H1 (cell line): Measurements from ENCODE around the gene CELSR3.

Source experiments
- ATF2 ChIP-seq: IDR thresholded peaks from 2 replicates; pipeline ENCODE4 v1.6.1; 2012; ENCODE audit warnings: low read length, inconsistent platforms
- CHD1 ChIP-seq: IDR thresholded peaks from 2 replicates; pipeline ENCODE4 v1.6.1; 2012; ENCODE audit warnings: low read depth, low read length, improper control_type of control experiment
- EGR1 ChIP-seq: IDR thresholded peaks from 2 replicates; pipeline ENCODE4 v1.6.1; 2011; ENCODE audit warnings: low read depth, low read length, borderline replicate concordance
- POLR2A ChIP-seq, 2 experiments: IDR thresholded peaks; 1 replicate in 1 of 2; 2 replicates in 1 of 2; pipeline ENCODE4 v1.6.1; 2011; ENCODE audit warnings: low read depth in 2 of 2, low read length in 2 of 2, mild to moderate bottlenecking in 2 of 2; ENCODE audit errors: control extremely low read depth in 1 of 2
- SAP30 ChIP-seq: fragments of 300-600 bp; sonication (generic); IDR thresholded peaks from 2 replicates; pipeline ENCODE4 v1.7.1; 2012; ENCODE audit warnings: low read length, moderate library complexity, mild to moderate bottlenecking, inconsistent platforms; ENCODE audit not compliant: insufficient read depth, insufficient replicate concordance
- TAF1 ChIP-seq: IDR thresholded peaks from 2 replicates; pipeline ENCODE4 v1.6.1; 2011; ENCODE audit warnings: mild to moderate bottlenecking, low read depth, low read length
- TF ChIP-seq, protein P1 (sequence below), 3 experiments: IDR thresholded peaks; 1 replicate in 2 of 3; 2 replicates in 1 of 3; pipeline versions ENCODE4 v1.5.1 to v1.6.1; 2011; ENCODE audit warnings: low read length in 3 of 3, mild to moderate bottlenecking in 3 of 3, inconsistent platforms in 2 of 3, low read depth in 1 of 3, moderate library complexity in 1 of 3; ENCODE audit not compliant: insufficient read depth in 1 of 3; ENCODE audit errors: control extremely low read depth in 1 of 3
- TF ChIP-seq, protein P2 (sequence below): IDR thresholded peaks from 2 replicates; pipeline ENCODE4 v1.6.1; 2011; ENCODE audit warnings: low read length, improper control_type of control experiment

DNA sequence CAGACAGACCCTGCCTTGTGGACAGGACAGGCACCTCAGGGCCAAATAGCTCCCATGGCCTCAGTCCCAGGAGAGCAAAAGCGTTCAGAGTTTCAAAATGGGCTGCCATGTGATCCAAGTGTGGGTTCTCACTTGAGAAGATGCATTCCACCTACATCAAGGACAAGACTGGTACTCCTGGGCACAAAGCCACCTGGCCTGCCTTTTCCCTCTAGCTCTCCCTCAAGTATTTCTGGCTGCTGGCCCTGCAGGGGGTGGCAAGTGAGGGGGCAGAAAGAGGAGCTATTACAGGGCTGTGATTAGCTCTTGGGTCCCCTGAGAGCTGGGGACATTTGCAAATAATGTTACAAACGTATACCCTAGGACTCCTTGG is 61.1 kb downstream of the CELSR3 start:
- TF ChIP-seq POLR2A (IDR thresholded peaks at IDR 0.05; ENCODE audit: control extremely low read depth in 1 of 2, low read depth in 2 of 2, low read length in 2 of 2) (no peak), SAP30 (no peak), CHD1 (no peak), TAF1 (no peak), EGR1 (no peak), ATF2 (no peak)
- TF ChIP-seq, protein P1, sequence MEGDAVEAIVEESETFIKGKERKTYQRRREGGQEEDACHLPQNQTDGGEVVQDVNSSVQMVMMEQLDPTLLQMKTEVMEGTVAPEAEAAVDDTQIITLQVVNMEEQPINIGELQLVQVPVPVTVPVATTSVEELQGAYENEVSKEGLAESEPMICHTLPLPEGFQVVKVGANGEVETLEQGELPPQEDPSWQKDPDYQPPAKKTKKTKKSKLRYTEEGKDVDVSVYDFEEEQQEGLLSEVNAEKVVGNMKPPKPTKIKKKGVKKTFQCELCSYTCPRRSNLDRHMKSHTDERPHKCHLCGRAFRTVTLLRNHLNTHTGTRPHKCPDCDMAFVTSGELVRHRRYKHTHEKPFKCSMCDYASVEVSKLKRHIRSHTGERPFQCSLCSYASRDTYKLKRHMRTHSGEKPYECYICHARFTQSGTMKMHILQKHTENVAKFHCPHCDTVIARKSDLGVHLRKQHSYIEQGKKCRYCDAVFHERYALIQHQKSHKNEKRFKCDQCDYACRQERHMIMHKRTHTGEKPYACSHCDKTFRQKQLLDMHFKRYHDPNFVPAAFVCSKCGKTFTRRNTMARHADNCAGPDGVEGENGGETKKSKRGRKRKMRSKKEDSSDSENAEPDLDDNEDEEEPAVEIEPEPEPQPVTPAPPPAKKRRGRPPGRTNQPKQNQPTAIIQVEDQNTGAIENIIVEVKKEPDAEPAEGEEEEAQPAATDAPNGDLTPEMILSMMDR (IDR thresholded peaks at IDR 0.05; ENCODE audit: control extremely low read depth in 1 of 3, insufficient read depth in 1 of 3, low read depth in 1 of 3, low read length in 3 of 3): no peak
- TF ChIP-seq, protein P2, sequence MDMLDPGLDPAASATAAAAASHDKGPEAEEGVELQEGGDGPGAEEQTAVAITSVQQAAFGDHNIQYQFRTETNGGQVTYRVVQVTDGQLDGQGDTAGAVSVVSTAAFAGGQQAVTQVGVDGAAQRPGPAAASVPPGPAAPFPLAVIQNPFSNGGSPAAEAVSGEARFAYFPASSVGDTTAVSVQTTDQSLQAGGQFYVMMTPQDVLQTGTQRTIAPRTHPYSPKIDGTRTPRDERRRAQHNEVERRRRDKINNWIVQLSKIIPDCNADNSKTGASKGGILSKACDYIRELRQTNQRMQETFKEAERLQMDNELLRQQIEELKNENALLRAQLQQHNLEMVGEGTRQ: no peak
